ENCODE measurements around the gene CBX4.

DNA sequence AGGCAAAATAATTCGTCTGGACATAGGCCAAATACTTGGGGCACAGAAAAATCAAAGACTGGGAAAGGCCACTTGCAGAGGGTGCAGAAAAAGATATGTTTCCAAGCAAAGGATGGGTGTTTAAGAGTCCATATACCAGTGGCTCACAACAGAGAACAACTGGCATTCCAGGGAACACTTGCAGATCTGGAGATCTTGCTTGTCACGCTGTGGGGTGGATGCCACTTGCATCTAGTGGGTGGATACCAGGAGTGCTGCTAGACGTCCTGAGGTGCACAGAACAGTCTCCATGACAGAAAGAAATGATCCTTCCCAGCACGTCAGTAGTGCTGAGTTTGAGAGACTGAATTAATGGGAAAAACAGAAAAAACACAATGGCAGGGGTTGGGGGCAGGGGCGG lies 50.8 kb downstream of the CBX4 start:
- no peak for TF ChIP-seq EZH2phosphoT487 (IDR thresholded peaks at IDR 0.05; ENCODE audit: insufficient read depth, low read depth)
- TF ChIP-seq EZH2 (IDR thresholded peaks at IDR 0.05; ENCODE audit: insufficient read depth, poor library complexity, severe bottlenecking): no peak

Measured in GM23248 (cell line).